KG1 (cell line): Measurements from ENCODE around the gene PAX7.

ENCODE experiments used
- DNase-seq: peaks from one replicate; lab custom pipeline; 2025; lab: John Stamatoyannopoulos, UW

The PAX7 gene

GRCh38 chr1:18701183-18701582 lies 70.5 kb downstream of the PAX7 start:
- no peak for DNase-seq

GRCh38 chr1:18703041-18703621 lies 72.5 kb downstream of the PAX7 start:
- no peak for DNase-seq

GRCh38 chr1:18705811-18706210 lies 75.2 kb downstream of the PAX7 start:
- no peak for DNase-seq

- no peak for DNase-seq
Observed at GRCh38 chr1:18707696-18708257, 77.1 kb downstream of the PAX7 start.

GRCh38 chr1:18710002-18710401 lies 79.4 kb downstream of the PAX7 start:
- no peak for DNase-seq

- no peak for DNase-seq
Observed at GRCh38 chr1:18711003-18711402, 80.4 kb downstream of the PAX7 start.

GRCh38 chr1:18711536-18712251 lies 81.0 kb downstream of the PAX7 start:
- no peak for DNase-seq

- no peak for DNase-seq
Observed at GRCh38 chr1:18712252-18712600, 81.6 kb downstream of the PAX7 start.

GRCh38 chr1:18714404-18715175 lies 83.9 kb downstream of the PAX7 start:
- no peak for DNase-seq

GRCh38 chr1:18716112-18716784 lies 85.6 kb downstream of the PAX7 start:
- no peak for DNase-seq

GRCh38 chr1:18716785-18717678 lies 86.4 kb downstream of the PAX7 start:
- DNase-seq: no peak

GRCh38 chr1:18719786-18720451 lies 89.3 kb downstream of the PAX7 start:
- DNase-seq: no peak

- DNase-seq: no peak
Observed at GRCh38 chr1:18721041-18721440, 90.4 kb downstream of the PAX7 start.

- no peak for DNase-seq
Observed at GRCh38 chr1:18721776-18722175, 91.1 kb downstream of the PAX7 start.

GRCh38 chr1:18722270-18722669 lies 91.6 kb downstream of the PAX7 start:
- no peak for DNase-seq

GRCh38 chr1:18723206-18723605 lies 92.6 kb downstream of the PAX7 start:
- no peak for DNase-seq

GRCh38 chr1:18723701-18724411 lies 93.2 kb downstream of the PAX7 start:
- no peak for DNase-seq

- no peak for DNase-seq
Observed at GRCh38 chr1:18724801-18725200, 94.2 kb downstream of the PAX7 start.

- no peak for DNase-seq
Observed at GRCh38 chr1:18725231-18725895, 94.7 kb downstream of the PAX7 start.

- no peak for DNase-seq
Observed at GRCh38 chr1:18726368-18726767, 95.7 kb downstream of the PAX7 start.
